SK-N-SH (cell line): ENCODE results near the gene CDC16. TPM values are rescaled to one million over a fixed set of nuclear protein-coding genes. Genes with fewer than 3 reads are reported as not detected.

ENCODE experiments used
- CTCF ChIA-PET: fragments of 300-600, 350-600 bp; formaldehyde crosslinking; extraction: SDS; loops from one replicate; lab custom pipeline; 2021; lab: Yijun Ruan, JAX
- POLR2A ChIA-PET: fragments of 350-600 bp; sonication (Branson Sonifier 250); formaldehyde crosslinking; extraction: SDS; loops from one replicate; lab custom pipeline; 2020; ENCODE audit warnings: antibody characterized with exemption, inconsistent platforms; lab: Yijun Ruan, JAX
- DNase-seq: peaks from one replicate; pipeline ENCODE4 v3.0.0; 2012
- H2AFZ ChIP-seq: fragments of 200-600 bp; sonication (generic); 2 replicates; pipeline ENCODE4 v1.8.1; 2016; ENCODE audit warnings: antibody characterized with exemption, mild to moderate bottlenecking, low read depth
- H3F3A ChIP-seq: fragments of 200-600 bp; sonication (generic); replicated peaks from 2 replicates; pipeline ENCODE3; 2016; ENCODE audit warnings: antibody characterized with exemption, mild to moderate bottlenecking; ENCODE audit not compliant: insufficient read depth
- H3K27ac ChIP-seq, 2 experiments: fragments of 200-500 bp in 1 of 2; fragments of 200-600 bp in 1 of 2; sonication (Bioruptor generic) in 1 of 2; sonication (generic), shearing (Covaris generic) in 1 of 2; 2 replicates each; pipeline versions ENCODE4 v1.5.1 to v1.6.1; 2014 to 2016; ENCODE audit warnings: low read depth in 2 of 2, inconsistent platforms in 1 of 2, low read length in 1 of 2, mild to moderate bottlenecking in 1 of 2, mixed read lengths in 1 of 2
- H3K27me3 ChIP-seq: fragments of 200-600 bp; sonication (generic), shearing (Covaris generic); 2 replicates; pipeline ENCODE4 v1.6.1; 2016; ENCODE audit warnings: mixed run types; ENCODE audit not compliant: insufficient read depth
- H3K36me3 ChIP-seq, 2 experiments: fragments of 200-500 bp in 1 of 2; fragments of 200-600 bp in 1 of 2; sonication (Bioruptor generic) in 1 of 2; sonication (generic) in 1 of 2; replicated peaks in 1 of 2; 2 replicates each; pipeline versions ENCODE3 to v1.5.1; 2014 to 2016; ENCODE audit warnings: low read length in 1 of 2, mild to moderate bottlenecking in 1 of 2; ENCODE audit not compliant: insufficient read depth in 2 of 2, control insufficient read depth in 1 of 2
- H3K4me1 ChIP-seq, 2 experiments: fragments of 200-500 bp in 1 of 2; fragments of 200-600 bp in 1 of 2; sonication (Bioruptor generic) in 1 of 2; sonication (generic), shearing (Covaris generic) in 1 of 2; 2 replicates each; pipeline versions ENCODE4 v1.5.1 to v1.6.1; 2014 to 2016; ENCODE audit warnings: low read depth in 1 of 2, low read length in 1 of 2, mixed run types in 1 of 2; ENCODE audit not compliant: insufficient read depth in 2 of 2, control insufficient read depth in 1 of 2
- H3K4me2 ChIP-seq: fragments of 200-600 bp; sonication (generic), shearing (Covaris generic); 2 replicates; pipeline ENCODE4 v1.6.1; 2017; ENCODE audit warnings: mixed run types
- H3K4me3 ChIP-seq, 2 experiments: fragments of 200-500 bp in 1 of 2; fragments of 200-600 bp in 1 of 2; sonication (Bioruptor generic) in 1 of 2; sonication (generic), shearing (Covaris generic) in 1 of 2; 2 replicates each; pipeline versions ENCODE4 v1.5.1 to v1.8.1; 2014 to 2016; ENCODE audit warnings: low read depth in 2 of 2, inconsistent platforms in 1 of 2, low read length in 1 of 2, mild to moderate bottlenecking in 1 of 2, mixed read lengths in 1 of 2, moderate library complexity in 1 of 2
- H3K79me2 ChIP-seq: fragments of 200-600 bp; sonication (generic); 2 replicates; pipeline ENCODE4 v1.8.1; 2017; ENCODE audit warnings: mild to moderate bottlenecking; ENCODE audit not compliant: insufficient read depth
- H3K9ac ChIP-seq: fragments of 200-600 bp; sonication (generic); 2 replicates; pipeline ENCODE4 v1.6.1; 2017; ENCODE audit warnings: mixed run types
- H3K9me2 ChIP-seq: fragments of 200-600 bp; sonication (generic); 2 replicates; pipeline ENCODE4 v1.6.1; 2017; ENCODE audit warnings: mixed run types
- H3K9me3 ChIP-seq: fragments of 200-600 bp; sonication (generic); 2 replicates; pipeline ENCODE4 v1.6.1; 2017; ENCODE audit warnings: mixed run types, mild to moderate bottlenecking, moderate library complexity
- H4K20me1 ChIP-seq: fragments of 200-600 bp; sonication (generic); 2 replicates; pipeline ENCODE4 v1.6.1; 2017; ENCODE audit warnings: mild to moderate bottlenecking, mixed run types; ENCODE audit not compliant: insufficient read depth
- ELF1 ChIP-seq: IDR thresholded peaks from 2 replicates; pipeline ENCODE4 v1.4.0; 2012
- EZH2phosphoT487 ChIP-seq: fragments of 200-600 bp; sonication (generic); IDR thresholded peaks from 2 replicates; pipeline ENCODE4 v1.6.1; 2017; ENCODE audit warnings: low read depth, mixed run types, mild to moderate bottlenecking, antibody characterized with exemption, moderate library complexity, borderline replicate concordance
- FOSL2 ChIP-seq: IDR thresholded peaks from 2 replicates; pipeline ENCODE4 v1.4.0; 2012; ENCODE audit warnings: low read depth, mild to moderate bottlenecking, moderate library complexity, borderline replicate concordance
- FOXJ3 ChIP-seq: sonication (generic); formaldehyde crosslinking; IDR thresholded peaks from 2 replicates; pipeline ENCODE4 v1.5.1; 2020; ENCODE audit warnings: mild to moderate bottlenecking, missing genetic modification reagents
- MXI1 ChIP-seq: IDR thresholded peaks from 2 replicates; pipeline ENCODE4 v1.6.1; 2012; ENCODE audit warnings: mild to moderate bottlenecking, low read depth, low read length, improper control_type of control experiment
- NRF1 ChIP-seq: IDR thresholded peaks from 2 replicates; pipeline ENCODE4 v1.6.1; 2012; ENCODE audit warnings: low read depth, mild to moderate bottlenecking, low read length
- POLR2AphosphoS5 ChIP-seq: IDR thresholded peaks from 2 replicates; pipeline ENCODE4 v1.6.1; 2012; ENCODE audit warnings: low read depth, low read length
- RAD21 ChIP-seq: IDR thresholded peaks from 2 replicates; pipeline ENCODE4 v1.6.1; 2012; ENCODE audit warnings: mild to moderate bottlenecking, low read length
- RCOR1 ChIP-seq: fragments of 150-350 bp; IDR thresholded peaks from 2 replicates; pipeline ENCODE4 v1.6.1; 2017; ENCODE audit warnings: antibody characterized with exemption, low read length
- RXRA ChIP-seq: IDR thresholded peaks from 2 replicates; pipeline ENCODE4 v1.4.0; 2012; ENCODE audit warnings: low read depth, mild to moderate bottlenecking, borderline replicate concordance
- TCF12 ChIP-seq: IDR thresholded peaks from 2 replicates; pipeline ENCODE4 v1.4.0; 2012
- TEAD4 ChIP-seq: IDR thresholded peaks from 2 replicates; pipeline ENCODE4 v1.4.0; 2012; ENCODE audit warnings: mild to moderate bottlenecking, borderline replicate concordance; ENCODE audit not compliant: insufficient read depth
- YY1 ChIP-seq: IDR thresholded peaks from 2 replicates; pipeline ENCODE4 v1.4.0; 2012; ENCODE audit warnings: low read depth, mild to moderate bottlenecking
- WGBS: methylation state at CpG from one replicate; pipeline ENCODE4 v1.1.6; 2017; ENCODE audit warnings: low lambda C conversion rate; 5-methylcytosine and 5-hydroxymethylcytosine counted together
- polyA plus RNA-seq, 3 experiments: library from polyadenylated mRNA; depleted of rRNA; stranded (reverse); fragments of >200 nt; gene quantifications; 2 replicates each; pipeline ENCODE4 v1.2.3, GENCODE V29; 2012
- TF ChIP-seq, protein P1 (sequence below): fragments of 200-600 bp; sonication (generic); IDR thresholded peaks from 2 replicates; pipeline ENCODE4 v1.6.1; 2017; ENCODE audit warnings: antibody characterized with exemption, mild to moderate bottlenecking, moderate library complexity
- TF ChIP-seq, protein P2 (sequence below): fragments of 150-350 bp; IDR thresholded peaks from 2 replicates; pipeline ENCODE4 v1.6.1; 2016; ENCODE audit warnings: mild to moderate bottlenecking, low read depth, low read length
- TF ChIP-seq, protein P3 (sequence below): IDR thresholded peaks from 2 replicates; pipeline ENCODE4 v1.4.0; 2012; ENCODE audit warnings: low read depth, borderline replicate concordance

CDC16 gene
- polyA plus RNA-seq, 1 of the 3 experiments (the other 2 are of a cell fraction) = 56.9 TPM

DNA sequence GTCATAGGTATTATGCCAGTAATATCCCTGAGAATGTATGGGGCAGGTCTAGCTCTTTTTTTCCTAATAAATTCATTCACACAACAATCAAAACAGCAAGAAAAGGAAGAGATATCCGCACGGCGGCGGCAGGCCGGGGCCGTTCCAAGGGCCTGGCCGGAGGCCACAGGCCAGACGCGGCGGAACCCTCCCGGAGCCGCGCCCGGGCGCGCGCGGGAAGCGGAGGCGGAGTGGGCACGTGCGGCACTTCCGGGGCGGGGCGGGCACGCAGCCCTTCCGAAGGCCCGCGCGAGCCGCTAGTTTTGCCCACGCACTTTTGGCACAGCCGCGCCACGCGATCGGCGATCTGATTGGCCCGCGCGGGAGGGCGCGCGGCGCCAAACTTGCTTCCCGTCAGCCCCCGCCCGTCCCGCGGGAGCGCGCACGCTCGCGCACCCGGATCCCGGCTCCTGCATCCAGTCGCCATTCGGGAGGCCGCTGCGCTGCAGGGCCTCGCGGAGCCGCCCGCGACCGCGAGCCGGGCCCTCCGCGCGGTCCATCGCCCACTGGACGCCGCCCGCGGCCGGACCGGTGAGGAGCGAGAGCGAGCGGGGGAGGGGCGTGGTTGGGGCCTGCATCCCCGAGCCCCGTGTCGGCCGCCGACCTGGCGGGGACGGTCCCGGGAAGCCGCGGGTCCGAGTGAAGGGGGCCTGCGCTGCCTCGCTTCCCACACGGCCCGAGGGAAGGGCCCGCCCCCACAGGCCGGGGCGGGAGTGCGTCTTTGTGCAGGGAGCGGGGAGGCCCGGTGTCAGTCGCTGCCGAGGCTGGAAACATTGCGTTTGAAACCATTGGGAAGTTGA is 79.6 kb downstream of the CDC16 start, which contains the start of gene CHAMP1 (continued):
- TF ChIP-seq EZH2phosphoT487 (no peak), POLR2AphosphoS5 (peak; percentile 95), FOXJ3 (CRISPR knock-in tag) (no peak), TEAD4 (no peak), RXRA (no peak), ELF1 (peak; percentile 41), YY1 (0 out of 2 replicates have a peak, but pooled peaks have one; percentile 41)
- TF ChIP-seq, protein P1, sequence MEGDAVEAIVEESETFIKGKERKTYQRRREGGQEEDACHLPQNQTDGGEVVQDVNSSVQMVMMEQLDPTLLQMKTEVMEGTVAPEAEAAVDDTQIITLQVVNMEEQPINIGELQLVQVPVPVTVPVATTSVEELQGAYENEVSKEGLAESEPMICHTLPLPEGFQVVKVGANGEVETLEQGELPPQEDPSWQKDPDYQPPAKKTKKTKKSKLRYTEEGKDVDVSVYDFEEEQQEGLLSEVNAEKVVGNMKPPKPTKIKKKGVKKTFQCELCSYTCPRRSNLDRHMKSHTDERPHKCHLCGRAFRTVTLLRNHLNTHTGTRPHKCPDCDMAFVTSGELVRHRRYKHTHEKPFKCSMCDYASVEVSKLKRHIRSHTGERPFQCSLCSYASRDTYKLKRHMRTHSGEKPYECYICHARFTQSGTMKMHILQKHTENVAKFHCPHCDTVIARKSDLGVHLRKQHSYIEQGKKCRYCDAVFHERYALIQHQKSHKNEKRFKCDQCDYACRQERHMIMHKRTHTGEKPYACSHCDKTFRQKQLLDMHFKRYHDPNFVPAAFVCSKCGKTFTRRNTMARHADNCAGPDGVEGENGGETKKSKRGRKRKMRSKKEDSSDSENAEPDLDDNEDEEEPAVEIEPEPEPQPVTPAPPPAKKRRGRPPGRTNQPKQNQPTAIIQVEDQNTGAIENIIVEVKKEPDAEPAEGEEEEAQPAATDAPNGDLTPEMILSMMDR = no peak
- TF ChIP-seq, protein P2, sequence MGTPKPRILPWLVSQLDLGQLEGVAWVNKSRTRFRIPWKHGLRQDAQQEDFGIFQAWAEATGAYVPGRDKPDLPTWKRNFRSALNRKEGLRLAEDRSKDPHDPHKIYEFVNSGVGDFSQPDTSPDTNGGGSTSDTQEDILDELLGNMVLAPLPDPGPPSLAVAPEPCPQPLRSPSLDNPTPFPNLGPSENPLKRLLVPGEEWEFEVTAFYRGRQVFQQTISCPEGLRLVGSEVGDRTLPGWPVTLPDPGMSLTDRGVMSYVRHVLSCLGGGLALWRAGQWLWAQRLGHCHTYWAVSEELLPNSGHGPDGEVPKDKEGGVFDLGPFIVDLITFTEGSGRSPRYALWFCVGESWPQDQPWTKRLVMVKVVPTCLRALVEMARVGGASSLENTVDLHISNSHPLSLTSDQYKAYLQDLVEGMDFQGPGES = no peak

DNA sequence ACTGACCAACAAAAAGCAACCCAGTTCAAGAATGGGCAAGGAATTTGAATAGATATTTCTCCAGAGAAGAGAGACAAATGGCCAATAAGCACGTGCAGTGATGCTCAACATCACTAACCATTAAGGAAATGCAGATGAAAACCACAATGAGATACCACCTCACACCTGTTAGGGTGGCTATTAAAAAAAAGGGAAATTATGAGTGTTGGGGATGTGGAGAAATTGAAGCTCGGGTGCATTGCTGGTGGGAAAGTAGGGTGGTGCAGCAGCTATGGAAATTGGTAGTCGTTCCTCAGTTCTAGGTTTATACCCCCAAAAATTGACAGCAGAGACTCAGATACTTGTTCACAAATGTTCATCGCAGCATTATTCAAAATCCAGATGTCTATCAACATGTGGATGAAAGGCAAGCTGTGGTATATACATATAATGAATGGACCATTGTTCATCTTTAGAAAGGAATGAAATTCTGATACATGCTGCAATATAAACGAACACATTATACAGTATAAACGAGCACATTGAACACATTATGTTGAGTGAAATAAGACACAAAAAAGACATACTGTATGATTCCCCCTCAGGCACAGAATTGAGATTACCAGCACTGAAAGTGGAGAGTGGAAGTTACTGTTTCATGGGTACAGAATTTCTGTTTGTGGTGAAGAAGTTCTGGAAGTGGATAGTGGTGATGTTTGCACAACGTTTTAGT is 80.5 kb downstream of the CDC16 start:
- Histone ChIP-seq H3K27me3 (no peaks in the 10 kb centered on the region), H2AFZ (peak overlapping the region; percentile 21; the same call in 1 of the 2 replicates), H3K27ac (peak overlapping the region; percentile 86 to 88), H3K9ac (peak overlapping the region; percentile 92), H3K4me2 (peak overlapping the region; percentile 95), H4K20me1 (peaks cover 50% of the 10 kb centered on the region), H3K4me1 (peaks cover 10 to 26% of the 10 kb centered on the region in 2 experiments; a peak in 3 of 4 replicates), H3K4me3 (peak overlapping the region; percentile 74 to 85), H3K79me2 (peaks cover 56% of the 10 kb centered on the region), H3K9me3 (no peaks in the 10 kb centered on the region), H3K9me2 (no peaks in the 10 kb centered on the region), H3F3A (peaks cover 31% of the 10 kb centered on the region), H3K36me3 (peaks cover 0 to 8% of the 10 kb centered on the region in 2 experiments)
- ChIA-PET CTCF (interaction anchor here (1.1 kb wide), 1 partner anchor 23 kb away, joined by 3 read pairs; no protein-coding TSS in a partner anchor), POLR2A (no interaction called here)
- DNase-seq = no peak
- TF ChIP-seq RXRA (no peak), YY1 (no peak), NRF1 (no peak), RCOR1 (no peak), POLR2AphosphoS5 (no peak), MXI1 (no peak; the same call in 1 of the 2 replicates), EZH2phosphoT487 (no peak), FOSL2 (no peak), RAD21 (no peak), TCF12 (no peak)
- TF ChIP-seq, protein P3, sequence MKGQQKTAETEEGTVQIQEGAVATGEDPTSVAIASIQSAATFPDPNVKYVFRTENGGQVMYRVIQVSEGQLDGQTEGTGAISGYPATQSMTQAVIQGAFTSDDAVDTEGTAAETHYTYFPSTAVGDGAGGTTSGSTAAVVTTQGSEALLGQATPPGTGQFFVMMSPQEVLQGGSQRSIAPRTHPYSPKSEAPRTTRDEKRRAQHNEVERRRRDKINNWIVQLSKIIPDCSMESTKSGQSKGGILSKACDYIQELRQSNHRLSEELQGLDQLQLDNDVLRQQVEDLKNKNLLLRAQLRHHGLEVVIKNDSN = no peak
- 6% methylated on average over 7 of the region's 7 CpGs for WGBS
